HG02588 (cell line): ENCODE data around the gene OSMR.

Source experiments
- ATAC-seq: cut with Tn5 transposase; IDR thresholded peaks from one replicate; pipeline ENCODE4 v1.9.1; 2021; ENCODE audit warnings: mild to moderate bottlenecking, moderate library complexity; ENCODE audit not compliant: unreplicated experiment

Gene OSMR

DNA sequence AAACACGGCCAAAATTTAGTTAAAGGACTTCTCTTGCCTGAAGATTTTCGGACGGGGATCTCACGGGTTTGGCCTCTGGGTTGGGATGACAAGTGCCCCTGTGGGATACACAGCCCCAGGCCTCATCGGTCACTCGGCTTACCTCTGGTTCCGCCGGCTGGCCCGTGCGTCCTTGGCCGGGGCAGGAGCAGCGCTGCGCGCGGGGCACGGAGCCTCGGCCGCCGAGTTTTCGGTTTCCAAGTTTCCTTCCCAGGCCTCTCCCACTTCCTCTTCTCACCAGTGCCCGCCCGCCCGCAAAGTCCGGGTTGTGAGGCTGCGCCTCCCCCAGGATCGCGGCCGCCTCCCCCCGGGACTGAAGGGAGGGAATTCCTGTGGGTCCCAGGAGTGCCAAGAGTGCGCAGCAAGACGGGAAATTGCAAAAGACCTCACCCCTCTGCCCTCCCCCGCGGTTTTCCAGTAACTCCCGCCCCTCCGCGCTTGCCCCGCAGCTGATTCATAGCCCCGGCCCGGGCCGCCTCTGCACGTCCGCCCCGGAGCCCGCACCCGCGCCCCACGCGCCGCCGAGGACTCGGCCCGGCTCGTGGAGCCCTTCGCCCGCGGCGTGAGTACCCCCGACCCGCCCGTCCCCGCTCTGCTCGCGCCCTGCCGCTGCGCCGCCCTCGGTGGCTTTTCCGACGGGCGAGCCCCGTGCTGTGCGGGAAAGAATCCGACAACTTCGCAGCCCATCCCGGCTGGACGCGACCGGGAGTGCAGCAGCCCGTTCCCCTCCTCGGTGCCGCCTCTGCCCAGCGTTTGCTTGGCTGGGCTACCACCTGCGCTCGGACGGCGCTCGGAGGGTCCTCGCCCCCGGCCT lies at the start of gene OSMR:
TSS of gene OSMR (plus strand) at position 487 of the 853 bp plus-strand sequence. CDS start 23,033 bp downstream, outside the sequence.
- no peak for ATAC-seq

DNA sequence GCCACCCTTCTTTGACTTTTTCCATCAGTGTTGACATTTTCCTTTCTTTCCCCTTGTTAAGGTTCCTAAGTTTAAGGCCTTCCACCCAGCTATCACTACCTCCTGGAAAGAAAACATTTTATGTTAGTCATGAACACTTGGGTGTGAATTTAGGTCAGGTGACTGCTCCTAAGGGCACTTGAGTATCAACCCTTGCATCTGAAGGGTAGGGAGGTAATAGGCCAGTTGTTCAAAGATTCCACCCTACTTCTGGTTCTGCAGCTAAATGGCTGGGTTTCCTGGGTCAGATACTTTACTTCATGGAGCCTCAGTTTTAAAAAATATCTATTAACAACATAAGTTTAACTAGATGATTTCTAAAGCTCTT lies 49.1 kb upstream of the OSMR start:
- no peak for ATAC-seq

DNA sequence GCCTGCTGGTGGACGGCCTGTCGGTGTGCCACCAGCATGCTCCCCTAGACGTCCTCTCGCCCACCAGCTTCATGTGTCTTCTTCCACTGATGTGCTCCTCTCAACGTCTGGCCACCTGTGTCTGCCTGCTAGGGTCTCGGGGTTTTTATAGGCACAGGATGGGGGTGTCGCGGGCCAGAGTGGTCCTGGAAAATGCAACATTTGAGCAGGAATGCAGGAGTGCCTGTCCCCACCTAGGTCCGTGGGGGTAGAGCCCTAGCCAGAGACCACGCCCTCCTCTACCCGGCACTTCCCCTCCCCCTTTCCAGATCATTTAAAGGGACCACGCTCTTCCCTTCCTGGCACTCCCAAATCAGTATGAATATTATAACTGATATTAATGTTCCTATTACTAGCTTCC lies 48.0 kb upstream of the OSMR start:
- ATAC-seq: no peak

DNA sequence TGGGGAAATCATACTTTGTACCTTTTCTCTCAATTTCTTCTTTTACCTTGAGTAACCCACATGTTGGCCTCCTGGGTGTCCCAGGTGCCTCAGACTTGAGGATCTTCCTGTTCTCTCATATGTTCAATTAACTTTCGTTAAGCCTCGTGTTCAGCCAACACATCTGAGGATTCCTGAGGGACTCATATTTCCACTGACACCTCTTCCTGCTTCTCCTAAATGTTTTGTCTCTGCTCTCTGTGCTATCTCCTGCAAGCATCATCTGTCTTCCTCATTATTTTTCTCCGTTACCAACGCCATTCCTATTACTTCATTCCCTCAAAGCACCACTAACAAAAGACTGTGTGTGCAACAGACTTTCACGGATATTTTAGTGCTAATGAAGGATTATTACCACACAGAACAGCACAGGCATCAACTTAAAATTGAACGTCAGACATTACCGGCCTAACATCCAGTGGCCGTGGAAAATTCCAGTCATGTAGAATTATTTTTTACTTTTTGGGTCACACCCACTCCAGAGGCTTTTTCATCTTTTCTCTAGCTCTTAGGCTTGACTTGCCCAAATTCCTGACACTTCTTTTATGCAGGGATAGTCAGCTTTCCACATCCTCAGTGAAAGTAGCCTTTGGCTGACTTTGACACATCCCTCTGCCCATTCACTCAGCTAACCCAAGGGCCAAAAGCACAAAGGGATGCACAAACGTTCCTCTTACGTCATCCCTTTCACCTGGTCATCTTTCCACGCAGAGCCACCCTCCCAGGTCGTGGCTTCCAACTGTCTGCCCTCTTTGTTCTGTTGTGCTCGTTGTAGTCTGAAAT lies 46.0 kb upstream of the OSMR start:
- ATAC-seq: no peak

DNA sequence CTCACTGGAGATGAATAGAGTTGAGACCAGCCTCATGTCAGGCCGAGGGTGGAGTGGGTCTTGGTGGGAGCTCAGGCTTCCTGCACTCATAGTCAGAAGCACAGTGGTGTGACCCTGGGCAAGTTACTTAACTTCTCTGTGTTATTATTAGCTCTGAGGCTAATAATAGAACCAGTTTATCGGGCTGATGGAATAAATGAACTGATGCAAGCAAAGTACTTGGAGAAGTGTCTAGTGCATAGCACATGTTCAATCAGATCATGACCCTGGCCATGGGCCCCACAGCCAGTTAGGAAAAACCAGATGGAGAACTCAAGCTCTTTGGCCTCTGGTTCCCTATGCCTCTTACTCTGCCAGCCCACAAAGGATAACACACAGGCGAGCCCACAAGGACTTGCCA lies 45.3 kb upstream of the OSMR start:
- ATAC-seq: no peak

DNA sequence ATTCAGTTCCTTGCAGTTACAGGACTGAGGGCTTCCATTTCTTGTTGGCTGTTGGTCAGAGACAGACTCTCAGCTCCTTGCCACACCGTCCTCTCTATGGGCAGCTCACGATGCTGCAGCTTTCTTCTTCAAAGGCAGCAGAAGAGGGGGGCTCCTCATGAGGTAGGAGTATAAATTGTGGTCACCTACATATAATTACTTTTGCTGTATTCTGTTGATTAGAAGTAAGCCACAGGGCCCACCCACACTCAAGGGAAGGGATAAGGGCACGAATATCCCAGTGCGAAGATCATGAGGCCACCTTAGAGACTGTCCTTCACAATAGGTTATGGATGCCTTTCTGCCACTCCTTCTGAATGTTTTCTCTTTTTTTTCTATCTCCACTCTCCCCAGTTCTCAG lies 43.7 kb upstream of the OSMR start:
- no peak for ATAC-seq

DNA sequence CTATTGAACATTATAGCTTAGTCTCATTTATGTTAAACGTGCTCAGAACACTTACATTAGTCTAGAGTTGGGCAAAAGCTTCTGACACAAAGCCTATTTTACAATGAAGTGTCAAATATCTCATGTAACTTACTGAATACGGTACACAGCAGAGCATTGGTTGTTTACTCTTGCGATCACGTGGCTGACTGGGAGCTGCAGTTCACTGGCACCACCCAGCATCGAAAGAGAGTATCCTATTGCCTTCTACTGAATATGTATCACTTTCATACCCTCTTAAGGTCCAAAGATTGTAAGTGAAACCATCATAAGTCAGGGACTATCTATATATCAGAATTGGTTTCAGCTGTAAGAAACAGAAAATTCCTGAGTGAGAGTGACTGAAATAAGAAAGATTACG lies 42.6 kb upstream of the OSMR start:
- no peak for ATAC-seq

DNA sequence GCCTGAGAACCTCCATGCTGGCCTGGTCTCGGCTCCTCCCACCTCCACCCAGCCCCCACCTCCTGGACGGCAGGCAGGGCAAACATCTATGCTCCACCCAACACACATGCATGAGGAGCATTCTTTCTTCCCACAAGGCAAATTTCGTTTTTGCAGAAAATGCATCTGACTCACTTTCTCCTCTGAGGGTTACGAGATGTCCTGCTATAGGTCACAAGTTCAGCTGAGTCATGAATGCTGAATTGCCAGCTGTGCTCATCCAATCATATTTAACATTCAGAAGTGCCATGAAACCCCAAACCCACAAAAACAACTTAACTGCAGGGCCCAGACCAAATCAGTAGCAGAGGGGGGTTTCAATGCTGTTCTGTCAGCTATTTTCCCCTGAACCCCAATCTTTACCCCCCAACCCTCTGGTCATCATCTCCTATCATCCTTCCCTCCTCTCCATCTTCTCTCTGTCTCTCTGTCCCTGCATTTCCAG lies 39.0 kb upstream of the OSMR start:
- no peak for ATAC-seq

DNA sequence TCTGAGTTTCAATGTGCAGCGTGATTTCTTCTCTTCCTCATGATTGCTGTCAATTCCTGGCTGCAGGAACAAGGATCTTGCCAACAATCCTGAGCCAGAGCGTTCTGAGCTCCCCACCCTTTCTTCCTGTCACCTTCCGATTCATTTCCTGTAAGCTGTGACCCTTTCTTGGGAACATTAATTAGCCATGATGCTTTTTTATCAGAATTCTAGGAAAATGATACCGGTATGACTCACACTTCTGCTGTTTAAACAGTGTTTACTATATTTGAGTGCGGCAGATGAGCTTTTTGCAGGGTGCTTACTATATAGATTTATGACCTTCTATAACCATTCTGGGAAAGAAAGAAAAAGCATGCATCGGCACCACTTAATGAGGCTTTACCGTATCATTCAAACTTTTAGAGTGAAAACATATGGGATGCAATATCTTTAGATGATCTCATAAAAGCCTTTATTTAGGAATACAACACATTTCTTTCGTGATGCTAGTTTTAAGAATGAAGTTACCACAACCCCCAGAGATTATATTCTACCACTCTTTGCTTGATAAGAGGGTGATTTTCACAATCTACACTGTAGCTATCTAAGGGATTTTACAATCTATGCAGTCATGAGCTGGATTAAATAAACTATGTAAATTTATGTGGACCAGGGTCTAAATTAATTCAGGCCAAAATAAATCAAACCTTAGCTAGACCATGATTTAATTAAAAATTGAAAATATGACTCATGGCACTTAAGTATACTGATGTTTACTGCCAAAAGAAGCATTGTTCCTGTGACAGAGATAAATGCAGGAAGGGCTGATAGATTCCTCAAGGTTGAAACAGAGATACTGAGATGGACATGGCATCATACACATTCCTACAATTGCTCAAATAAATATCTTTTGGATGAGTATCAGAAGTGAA lies 38.0 kb upstream of the OSMR start:
- no peak for ATAC-seq

DNA sequence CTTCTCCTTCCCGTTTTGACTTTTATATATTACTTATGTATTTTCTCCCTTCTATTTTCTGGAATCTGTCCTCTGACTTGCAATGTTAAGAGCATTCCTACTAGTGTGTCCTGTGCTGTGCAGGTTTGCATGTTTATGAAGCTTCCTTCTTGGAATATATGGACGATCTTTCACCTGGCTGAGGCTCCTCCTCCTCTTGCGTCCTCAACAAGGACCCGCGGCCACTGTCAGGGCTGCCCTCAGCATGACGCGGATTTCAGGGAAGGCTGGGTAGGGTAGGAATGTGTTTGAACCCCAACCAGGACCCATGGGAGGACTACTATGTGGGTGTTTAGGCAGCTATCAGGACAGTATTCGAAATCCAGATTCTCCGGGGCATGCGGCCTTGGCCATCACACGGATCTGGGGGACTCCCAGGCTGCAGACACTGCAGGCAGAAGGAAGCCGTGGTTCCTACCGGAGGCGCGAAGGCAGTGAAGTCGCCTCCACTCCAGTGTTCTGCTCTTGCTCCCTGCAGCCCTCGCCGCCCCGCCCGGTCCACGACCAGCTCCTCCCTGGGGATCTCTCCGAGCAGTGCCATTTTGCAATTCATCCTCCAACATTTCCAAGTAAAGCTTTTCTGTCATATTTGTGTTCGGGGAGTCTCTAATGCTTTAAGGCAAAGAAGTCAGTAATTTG lies 37.0 kb upstream of the OSMR start:
- no peak for ATAC-seq

DNA sequence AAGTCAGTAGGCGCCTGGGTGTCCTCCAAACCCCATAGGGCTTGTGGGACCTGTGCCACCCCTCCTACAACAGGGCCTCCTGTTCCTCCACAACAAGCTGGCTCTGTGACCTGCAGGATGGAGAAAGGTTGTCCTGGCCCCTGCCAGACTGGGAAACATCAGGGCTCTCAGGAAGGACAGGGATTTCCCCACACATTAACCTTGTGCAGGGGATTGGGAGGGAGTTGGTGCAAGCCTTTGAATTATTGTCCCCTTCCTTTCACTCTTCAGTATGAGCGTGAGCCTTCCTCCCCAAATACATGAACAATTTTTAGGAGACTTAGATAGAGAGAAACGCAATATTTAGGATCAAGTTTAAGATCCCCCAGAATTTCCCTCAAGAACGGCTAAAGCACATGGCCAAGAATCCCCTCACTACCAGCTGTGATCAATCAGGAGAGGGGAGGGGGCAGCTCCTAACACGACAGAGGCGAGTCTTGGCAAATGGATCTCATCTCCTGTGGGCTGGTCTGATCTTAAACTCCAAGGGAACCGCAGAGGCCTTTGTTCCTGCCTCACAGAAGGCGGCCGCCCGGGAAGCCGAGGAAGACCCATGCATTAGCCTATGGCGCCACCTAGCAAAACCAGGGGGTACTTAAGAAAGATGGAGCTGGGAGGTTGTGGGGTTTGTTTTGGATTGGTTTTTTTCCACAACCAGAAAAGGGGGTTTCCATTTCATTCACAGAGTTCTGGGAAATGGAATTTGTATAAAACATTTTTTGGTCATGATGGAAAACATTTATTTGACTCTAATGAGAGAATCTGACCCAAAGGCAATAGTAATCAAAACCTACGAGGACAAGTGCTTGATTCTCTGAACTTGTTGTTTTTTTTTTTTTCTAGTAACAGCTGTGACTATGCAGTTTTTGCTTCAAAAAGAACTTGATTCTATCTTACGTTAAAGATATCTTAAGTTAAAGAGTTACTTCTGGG lies 36.1 kb upstream of the OSMR start:
- ATAC-seq: no peak

DNA sequence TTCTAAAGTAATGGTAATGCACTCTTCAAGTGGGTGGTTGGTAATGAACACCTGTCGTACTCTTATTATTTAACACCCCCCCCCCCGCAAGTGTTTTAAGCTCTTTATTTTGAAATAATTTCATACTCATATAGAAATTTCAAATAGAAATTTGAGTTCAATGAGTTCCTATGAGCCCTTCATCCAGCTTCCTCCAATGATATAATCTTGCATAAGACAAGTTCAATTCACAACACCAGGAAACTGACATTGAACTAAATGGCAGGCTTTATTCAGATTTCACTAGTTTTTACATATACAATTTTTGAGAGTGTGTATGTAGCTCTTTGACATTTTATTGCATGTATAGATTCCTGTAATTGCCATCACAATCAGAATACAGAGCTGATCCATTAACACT lies 30.9 kb upstream of the OSMR start:
- no peak for ATAC-seq

DNA sequence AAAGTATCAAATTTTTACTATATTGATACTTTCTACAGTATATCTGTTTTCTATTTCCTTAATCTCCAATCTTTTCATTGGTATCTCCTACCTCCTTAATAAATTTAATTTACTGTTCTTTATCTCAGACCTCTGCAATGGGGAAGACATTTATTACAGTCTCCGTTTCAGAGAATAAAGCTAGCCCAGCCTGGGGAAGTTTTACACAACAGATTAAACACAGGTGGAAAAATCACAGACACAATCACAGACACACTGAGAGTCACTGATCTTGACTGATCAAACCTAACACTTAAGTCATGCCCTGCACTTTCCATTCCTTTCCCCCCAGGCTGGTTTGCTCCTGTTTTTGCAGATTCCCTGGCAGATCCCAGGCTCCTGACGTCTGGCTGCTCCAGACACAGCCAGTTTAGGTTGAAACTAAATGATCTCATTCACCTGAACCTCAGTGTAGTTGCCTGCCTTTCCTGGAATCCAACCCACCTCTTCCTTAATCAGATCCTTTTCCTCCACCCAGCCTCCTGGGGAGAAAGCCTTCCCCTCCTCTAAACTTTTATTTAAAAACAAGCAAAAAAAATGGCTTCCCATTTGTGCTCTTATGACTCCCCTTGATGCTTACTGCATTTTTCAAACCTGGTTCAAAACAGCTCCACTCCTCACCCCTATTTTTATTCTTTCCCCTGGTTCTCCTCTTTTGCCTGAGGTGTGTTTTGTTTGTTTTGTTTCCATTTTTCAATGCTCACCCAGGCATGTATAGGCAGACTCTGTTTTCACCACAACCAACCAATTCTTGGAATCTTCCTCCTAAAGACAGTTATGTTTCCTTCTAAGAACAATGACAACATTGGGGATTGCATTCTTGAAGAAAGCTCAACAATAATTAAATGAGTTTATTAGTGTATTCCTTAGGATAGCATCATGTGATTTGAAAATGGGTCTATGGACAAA lies 29.5 kb upstream of the OSMR start:
- no peak for ATAC-seq

DNA sequence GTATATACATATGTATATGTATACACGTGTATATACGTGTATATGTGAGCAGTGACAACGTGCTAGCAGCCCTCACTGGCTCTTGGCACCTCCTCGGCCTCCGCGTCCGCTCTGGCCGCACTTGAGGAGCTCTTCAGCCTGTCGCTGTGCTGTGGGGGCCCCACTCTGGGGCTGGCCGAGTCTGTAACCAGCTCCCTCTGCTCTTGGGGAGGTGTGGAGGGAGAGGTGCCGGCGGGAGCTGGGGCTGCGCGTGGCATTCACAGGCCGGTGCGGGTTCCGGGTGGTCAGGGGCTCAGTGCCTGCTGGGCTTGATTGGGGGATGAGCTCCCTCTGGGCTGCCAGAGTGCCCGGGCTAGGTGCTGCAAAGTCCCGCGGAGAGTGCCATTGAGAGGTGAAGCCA lies 24.1 kb upstream of the OSMR start:
- no peak for ATAC-seq

DNA sequence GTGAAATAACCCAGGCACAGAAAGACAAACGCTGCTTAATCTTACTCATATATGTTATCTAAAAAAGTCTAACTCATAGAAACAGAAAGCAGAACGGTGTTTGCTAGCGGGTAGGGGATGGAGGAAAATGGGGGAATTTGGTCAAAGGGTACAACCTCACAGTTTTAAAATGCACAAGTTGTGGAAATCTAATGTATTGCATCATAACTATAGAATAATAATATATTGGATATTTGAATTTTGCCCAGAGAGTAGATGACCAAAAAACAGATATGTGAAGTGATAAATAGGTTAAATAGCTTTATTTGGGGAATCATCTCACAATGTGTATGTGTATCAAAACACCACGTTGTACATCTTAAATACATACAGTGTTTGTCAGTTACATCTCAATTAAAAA lies 22.3 kb upstream of the OSMR start:
- ATAC-seq: no peak

DNA sequence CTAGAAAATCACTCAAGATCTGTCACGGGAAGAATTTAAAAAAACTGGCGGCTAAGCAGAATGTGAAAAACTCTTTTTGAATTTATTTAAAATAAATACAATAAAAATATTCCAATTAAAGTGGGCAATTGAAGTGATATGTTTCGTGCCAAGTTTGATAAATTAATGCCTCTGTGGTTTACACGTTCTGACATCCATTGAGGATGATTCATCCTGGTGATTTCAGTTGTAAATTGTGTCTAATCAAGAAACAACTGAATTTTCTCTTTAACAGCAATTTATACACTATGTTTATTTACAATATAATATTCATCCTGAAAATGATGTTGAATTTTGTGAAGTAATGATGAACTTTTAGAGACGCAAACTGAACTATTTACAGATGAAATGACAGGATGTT lies 21.0 kb upstream of the OSMR start:
- no peak for ATAC-seq

DNA sequence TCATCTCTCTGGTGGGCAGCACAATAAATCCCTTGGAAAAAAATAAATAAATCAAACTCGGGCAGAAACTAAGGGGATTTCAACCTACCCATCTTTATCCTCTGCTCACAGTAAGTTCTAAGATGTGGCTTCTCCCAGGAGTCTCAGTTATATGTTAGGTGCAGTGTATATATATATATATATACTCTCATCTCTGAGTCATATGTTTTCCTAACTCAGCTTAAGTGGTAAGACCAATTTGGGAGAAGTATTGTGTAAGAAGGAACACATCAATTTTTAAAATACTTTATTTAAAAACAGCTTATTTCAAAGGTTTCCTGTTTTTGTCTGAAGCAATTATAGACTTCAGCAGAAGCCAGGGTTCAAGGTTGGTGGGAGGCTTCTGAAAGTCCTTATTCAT lies 20.3 kb upstream of the OSMR start:
- ATAC-seq: no peak

DNA sequence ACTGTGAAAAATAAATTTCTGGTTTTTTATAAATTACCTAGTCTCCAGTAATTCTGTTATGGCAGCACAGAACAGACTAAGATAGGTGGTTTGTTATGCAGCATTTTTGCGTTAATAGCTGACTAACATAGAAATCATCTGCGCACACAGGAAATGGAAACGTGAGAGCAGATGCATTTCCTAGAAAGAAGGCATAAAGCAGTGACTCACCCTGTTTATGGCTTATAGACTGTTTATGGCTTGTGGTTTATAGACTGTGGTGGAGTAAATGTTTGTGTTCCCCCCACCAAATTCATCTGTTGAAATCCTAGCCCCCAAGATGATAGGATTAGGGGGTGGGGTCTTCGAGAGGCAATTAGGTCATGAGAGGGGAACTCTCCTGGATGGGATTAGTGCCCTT lies 18.3 kb upstream of the OSMR start:
- no peak for ATAC-seq
